PC-3 (cell line): ENCODE data around the gene CDHR2. TPM values are rescaled to one million over a fixed set of nuclear protein-coding genes. Genes with fewer than 3 reads are reported as not detected.

Source experiments
- ATAC-seq: fragments of 200-7000 bp; cut with Tn5 transposase; 2 replicates; pipeline ENCODE4 v1.9.1; 2020; ENCODE audit warnings: mild to moderate bottlenecking, moderate library complexity
- BruUV-seq: library from RNA; stranded (reverse); fragments of 400-500 nt; replicated peaks from 2 replicates; lab custom pipeline; 2021; lab: Mats Ljungman, UMichigan
- CTCF ChIA-PET: fragments of 300-600 bp; sonication (Branson Sonifier 250); formaldehyde crosslinking; loops from one replicate; lab custom pipeline; 2022; ENCODE audit warnings: antibody characterized with exemption; lab: Charles Lee
- POLR2A ChIA-PET: fragments of 300-600 bp; sonication (Branson Sonifier 250); formaldehyde crosslinking; loops from one replicate; lab custom pipeline; 2022; ENCODE audit warnings: antibody characterized with exemption; ENCODE audit not compliant: unreplicated experiment; lab: Charles Lee
- DNase-seq: peaks from one replicate; pipeline ENCODE4 v3.0.0-alpha.2; 2015
- H2AFZ ChIP-seq: fragments of 300-600 bp; sonication (generic); 2 replicates; pipeline ENCODE4 v1.6.0; 2016; ENCODE audit warnings: antibody characterized with exemption, low read length
- H3F3A ChIP-seq: fragments of 300-600 bp; sonication (generic); one replicate; pipeline ENCODE4 v1.6.0; 2017; ENCODE audit warnings: antibody characterized with exemption, low read length, control low read depth, mild to moderate bottlenecking; ENCODE audit not compliant: unreplicated experiment
- H3K27ac ChIP-seq: fragments of 300-600 bp; sonication (generic); 2 replicates; pipeline ENCODE4 v1.5.1; 2016; ENCODE audit warnings: mild to moderate bottlenecking, low read length
- H3K27me3 ChIP-seq: fragments of 300-600 bp; sonication (generic); 2 replicates; pipeline ENCODE4 v1.6.1; 2016; ENCODE audit warnings: low read length, mixed read lengths
- H3K36me3 ChIP-seq: fragments of 300-600 bp; sonication (generic); 2 replicates; pipeline ENCODE4 v1.6.1; 2016; ENCODE audit warnings: low read depth, mixed run types, low read length, mixed read lengths
- H3K4me1 ChIP-seq: fragments of 300-600 bp; sonication (generic); 2 replicates; pipeline ENCODE4 v1.5.1; 2016; ENCODE audit warnings: low read length; ENCODE audit not compliant: insufficient read depth
- H3K4me2 ChIP-seq: fragments of 300-600 bp; sonication (generic); 2 replicates; pipeline ENCODE4 v1.6.0; 2016; ENCODE audit warnings: low read length
- H3K4me3 ChIP-seq: fragments of 300-600 bp; sonication (generic); 2 replicates; pipeline ENCODE4 v1.5.1; 2016; ENCODE audit warnings: mild to moderate bottlenecking, low read length, mixed read lengths
- H3K79me2 ChIP-seq: fragments of 300-600 bp; sonication (generic); 2 replicates; pipeline ENCODE4 v1.6.1; 2017; ENCODE audit warnings: low read length, mixed read lengths
- H3K9ac ChIP-seq: fragments of 300-600 bp; sonication (generic); 2 replicates; pipeline ENCODE4 v1.6.0; 2016; ENCODE audit warnings: mild to moderate bottlenecking, low read length
- H3K9me2 ChIP-seq: fragments of 300-600 bp; sonication (generic); replicated peaks from 2 replicates; pipeline ENCODE4 v1.6.1; 2016; ENCODE audit warnings: mixed run types, low read length, mixed read lengths
- H3K9me3 ChIP-seq: fragments of 300-600 bp; sonication (generic); 2 replicates; pipeline ENCODE4 v1.6.1; 2016; ENCODE audit warnings: low read length, mixed read lengths
- H4K20me1 ChIP-seq: fragments of 300-600 bp; sonication (generic); 2 replicates; pipeline ENCODE4 v1.6.1; 2016; ENCODE audit warnings: low read length, mixed read lengths
- CTCF ChIP-seq: fragments of 300-600 bp; sonication (generic); conservative IDR thresholded peaks from 2 replicates; pipeline ENCODE4 v1.5.1; 2017; ENCODE audit warnings: antibody characterized with exemption, low read depth, mild to moderate bottlenecking, low read length
- EZH2 ChIP-seq: fragments of 300-600 bp; sonication (generic); IDR thresholded peaks from one replicate; pipeline ENCODE4 v1.6.1; 2017; ENCODE audit warnings: antibody characterized with exemption, mild to moderate bottlenecking, low read length; ENCODE audit not compliant: unreplicated experiment
- EZH2phosphoT487 ChIP-seq: fragments of 300-600 bp; sonication (generic); IDR thresholded peaks from 2 replicates; pipeline ENCODE4 v1.6.1; 2018; ENCODE audit warnings: mild to moderate bottlenecking, antibody characterized with exemption, low read length, borderline replicate concordance
- intact Hi-C: fragments of 100-400 bp; cut with micrococcal nuclease; formaldehyde crosslinking; loops from 2 replicates; pipeline ENCODE4 v1.9.0; 2023
- total RNA-seq: library from RNA; depleted of rRNA; stranded (reverse); fragments of >200 nt; gene quantifications from 2 replicates; pipeline ENCODE4 v1.2.3, GENCODE V29; 2014

Gene CDHR2
- total RNA-seq, 1 experiment from 2014 or later: 0.07 TPM

GRCh38 chr5:176537554-176538229 lies 11.4 kb upstream of the CDHR2 start:
- peaks cover 46% of the 10 kb centered on the region for H3K79me2 ChIP-seq
- H3K4me3 ChIP-seq: peak overlapping the region; percentile 93
- H3F3A ChIP-seq: no peaks in the 10 kb centered on the region
- DNase-seq (peak; percentile 99), ATAC-seq (peak; percentile 75)
- no TSS peak for BruUV-seq
- POLR2A ChIA-PET: interaction anchor here (0.5 to 1.5 kb wide), 5 partner anchors 32 to 1666 kb away, joined by 3 to 9 read pairs (median 3); partner anchors contain the start of genes FAF2 and HNRNPAB
- H3K9me3 ChIP-seq: no peaks in the 10 kb centered on the region
- H3K4me1 ChIP-seq: peaks cover 48% of the 10 kb centered on the region
- no peaks in the 10 kb centered on the region; the same call in 1 of the 2 replicates for H3K36me3 ChIP-seq
- no peaks in the 10 kb centered on the region for H3K27me3 ChIP-seq
- H3K9ac ChIP-seq: peak overlapping the region; percentile 97
- H4K20me1 ChIP-seq: peaks cover 13% of the 10 kb centered on the region
- intact Hi-C loops: loop anchor here (1.0 kb wide), 5 partner anchors 33 to 149 kb away; partner anchors contain the start of genes CLTB, FAF2, HIGD2A and NOP16
- no peaks in the 10 kb centered on the region for H3K9me2 ChIP-seq
- peak overlapping the region; percentile 74 for H3K27ac ChIP-seq
- peak overlapping the region; percentile 96 for H2AFZ ChIP-seq
- no peak for TF ChIP-seq CTCF
- no peak for TF ChIP-seq EZH2phosphoT487
- TF ChIP-seq EZH2: no peak
- CTCF ChIA-PET: interaction anchor here (0.5 to 3.2 kb wide), 6 partner anchors 33 to 120 kb away, joined by 3 to 15 read pairs (median 8); partner anchors contain the start of gene TSPAN17
- peak overlapping the region; percentile 96 for H3K4me2 ChIP-seq

- Histone ChIP-seq H3F3A (no peaks in the 10 kb centered on the region), H3K9me3 (no peaks in the 10 kb centered on the region), H4K20me1 (peaks cover 9% of the 10 kb centered on the region; the same call in 1 of the 2 replicates), H2AFZ (peak overlapping the region; percentile 73), H3K4me1 (peaks cover 48% of the 10 kb centered on the region), H3K27me3 (no peaks in the 10 kb centered on the region), H3K79me2 (peaks cover 40% of the 10 kb centered on the region), H3K9me2 (no peaks in the 10 kb centered on the region), H3K27ac (peak overlapping the region; percentile 46; the same call in 1 of the 2 replicates), H3K4me2 (peak overlapping the region; percentile 96), H3K9ac (peak overlapping the region; percentile 46), H3K36me3 (no peaks in the 10 kb centered on the region; the same call in 1 of the 2 replicates), H3K4me3 (peak overlapping the region; percentile 93)
- ATAC-seq (no peak), DNase-seq (no peak)
- TSS peak; percentile 60 for BruUV-seq
- TF ChIP-seq EZH2phosphoT487 (no peak), CTCF (peak; percentile 32; the same call in 1 of the 2 replicates)
- ChIA-PET POLR2A (interaction anchor here (0.5 to 1.3 kb wide), 4 partner anchors 32 to 1666 kb away, joined by 3 to 11 read pairs (median 3); partner anchors contain the start of genes HNRNPAB and LMAN2), CTCF (interaction anchor here (0.6 to 3.2 kb wide), 3 partner anchors 32 to 91 kb away, joined by 3 to 15 read pairs (median 13); no protein-coding TSS in a partner anchor)
- intact Hi-C loops: loop anchor here (1.0 kb wide), 1 partner anchor 32 kb away; no protein-coding TSS in a partner anchor
These were observed 10.7 kb upstream of the CDHR2 start for GRCh38 chr5:176538230-176538988.
